GM21515 (cell line): ENCODE results near the gene TCEAL7.

Experiments used
- ATAC-seq: cut with Tn5 transposase; IDR thresholded peaks from one replicate; pipeline ENCODE4 v1.9.1; 2021; ENCODE audit not compliant: unreplicated experiment

Gene TCEAL7

DNA sequence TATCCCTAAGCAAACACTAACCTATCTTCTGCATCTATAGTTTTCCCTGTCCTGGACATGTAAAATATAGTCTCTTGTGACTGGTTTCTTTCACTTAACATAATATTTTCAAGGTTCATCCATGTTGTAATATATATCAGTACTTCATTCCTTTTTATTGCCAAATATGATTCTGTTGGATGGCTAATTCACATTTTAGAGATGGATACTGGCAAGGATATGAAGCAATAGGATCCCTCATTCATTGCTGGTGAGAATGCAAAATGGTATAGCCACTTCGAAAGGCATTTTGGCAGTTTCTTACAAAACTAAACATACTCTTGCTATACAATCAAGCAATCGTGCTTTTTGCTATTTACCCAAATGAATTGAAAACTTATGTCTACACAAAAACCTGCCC lies 33.0 kb downstream of the TCEAL7 start:
- no peak for ATAC-seq

DNA sequence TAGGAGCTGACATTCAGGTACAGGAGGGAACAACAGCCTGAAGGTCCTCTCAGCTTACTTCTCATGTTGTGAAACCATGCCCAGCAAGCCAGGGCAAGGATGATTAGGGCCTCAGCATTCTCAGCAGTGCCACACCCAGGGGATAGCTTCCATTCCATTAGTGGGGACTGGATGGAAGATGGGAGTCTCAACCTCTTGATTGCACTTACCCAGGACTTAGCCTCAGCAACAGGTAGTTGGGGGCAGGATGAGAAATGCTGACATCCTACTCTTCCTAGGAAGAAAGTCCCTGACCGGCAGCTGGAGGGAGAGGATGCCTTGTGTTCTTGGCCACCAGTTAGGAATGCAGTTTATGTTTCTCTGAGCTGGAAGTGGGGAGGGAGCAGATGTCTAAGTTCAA lies 37.5 kb downstream of the TCEAL7 start:
- no peak for ATAC-seq

DNA sequence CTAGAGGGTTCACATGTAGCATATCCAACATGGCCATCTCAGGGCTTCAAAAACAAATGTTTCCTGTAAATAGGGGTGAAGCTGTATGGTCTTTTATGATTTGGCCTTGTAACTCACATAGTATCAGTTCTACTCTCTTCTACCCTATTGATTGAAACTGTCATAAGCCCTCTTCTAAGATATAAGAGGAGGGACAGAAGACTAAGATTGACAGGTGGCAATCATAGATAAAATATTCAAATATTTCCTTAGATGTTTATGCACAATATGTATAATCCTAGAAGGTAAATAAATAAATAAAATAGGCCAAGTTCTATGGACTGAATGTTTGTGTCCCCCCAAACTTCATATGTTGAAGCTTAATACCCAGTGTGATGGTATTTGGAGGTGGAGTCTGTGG lies 39.4 kb downstream of the TCEAL7 start:
- ATAC-seq = no peak

DNA sequence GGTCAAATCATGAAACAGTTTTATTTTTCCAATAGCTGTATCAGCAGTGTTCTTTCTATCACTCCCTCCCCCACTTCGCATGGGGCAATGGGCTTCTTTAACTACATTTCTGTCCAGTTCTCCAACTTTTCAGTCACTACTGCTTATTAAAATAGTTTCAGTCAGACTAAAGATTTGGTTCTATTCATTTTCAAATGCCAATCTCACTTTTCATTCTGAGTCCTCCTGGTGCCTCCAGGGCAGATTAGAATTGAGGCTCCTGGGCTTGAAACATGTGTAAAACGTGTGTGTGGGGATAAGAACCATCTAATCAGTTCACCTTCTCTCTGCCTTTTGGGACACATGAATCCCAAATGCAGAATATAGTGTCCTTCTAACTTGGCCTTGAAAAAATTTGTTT lies 42.8 kb downstream of the TCEAL7 start:
- no peak for ATAC-seq

DNA sequence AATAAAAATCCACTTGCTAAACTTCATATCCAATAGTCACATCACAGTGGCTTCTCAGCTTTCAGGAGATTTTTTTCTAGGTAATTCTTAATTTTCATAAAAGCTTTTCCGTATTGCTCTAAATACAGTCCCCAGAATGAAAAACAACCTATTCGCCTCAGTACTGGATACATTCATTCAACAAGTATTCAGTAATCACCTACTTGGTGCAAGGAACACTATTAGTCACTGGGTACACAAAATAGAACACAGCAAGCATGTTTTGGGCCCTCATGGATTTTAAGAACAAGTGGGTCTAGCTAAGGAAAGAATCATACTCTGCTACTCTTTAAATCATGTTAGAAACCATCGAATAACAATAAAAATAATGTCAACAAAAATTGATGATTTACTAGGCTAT lies 43.5 kb downstream of the TCEAL7 start:
- ATAC-seq = no peak

DNA sequence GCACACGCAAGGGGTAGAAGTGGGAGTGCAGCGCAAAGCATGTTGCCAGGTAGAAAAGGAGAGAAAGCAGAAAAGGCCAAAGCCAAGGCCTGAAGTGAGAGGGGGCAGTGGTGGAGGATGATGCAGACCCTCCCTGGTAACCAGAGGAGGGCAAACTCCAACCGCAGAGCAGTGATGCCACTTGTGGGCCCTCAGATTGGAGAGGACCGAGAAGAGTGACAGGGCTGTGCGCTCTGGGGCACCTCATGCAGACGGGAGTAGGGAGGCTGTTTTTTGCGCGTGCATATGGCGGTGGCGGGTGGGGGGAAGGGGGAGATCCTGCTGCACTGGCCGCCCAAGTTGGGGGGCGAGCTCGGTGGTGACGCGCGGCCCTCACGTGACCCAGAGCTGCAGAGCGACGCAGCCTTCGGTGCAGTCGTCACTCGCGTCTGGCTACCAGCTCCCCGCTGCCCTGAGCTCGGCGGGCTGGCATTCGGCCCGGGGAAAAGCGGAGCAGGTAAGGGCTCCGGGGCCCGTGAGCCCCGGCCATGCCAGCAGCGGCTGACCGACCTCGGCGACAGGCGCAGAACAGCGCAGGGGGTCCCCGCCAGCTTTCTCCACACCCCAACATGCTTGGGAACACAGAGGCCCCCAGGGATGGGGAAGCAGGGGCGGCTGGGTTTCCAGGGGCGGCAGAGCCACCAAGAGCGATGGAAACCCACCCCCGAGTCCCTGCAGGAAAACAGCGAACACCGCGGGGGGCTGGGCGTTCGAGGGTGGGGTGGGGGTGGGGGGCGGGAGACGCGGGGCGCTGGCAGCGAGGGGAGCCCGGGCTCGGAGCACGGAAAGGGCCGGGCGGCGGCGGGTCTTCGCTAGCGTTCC lies 46.3 kb downstream of the TCEAL7 start, which contains the start of gene BEX3:
Gene BEX3 (plus strand): TSS at position 421 of the 861 bp plus-strand sequence. CDS start 984 bp downstream, outside the sequence.
- ATAC-seq = no peak

DNA sequence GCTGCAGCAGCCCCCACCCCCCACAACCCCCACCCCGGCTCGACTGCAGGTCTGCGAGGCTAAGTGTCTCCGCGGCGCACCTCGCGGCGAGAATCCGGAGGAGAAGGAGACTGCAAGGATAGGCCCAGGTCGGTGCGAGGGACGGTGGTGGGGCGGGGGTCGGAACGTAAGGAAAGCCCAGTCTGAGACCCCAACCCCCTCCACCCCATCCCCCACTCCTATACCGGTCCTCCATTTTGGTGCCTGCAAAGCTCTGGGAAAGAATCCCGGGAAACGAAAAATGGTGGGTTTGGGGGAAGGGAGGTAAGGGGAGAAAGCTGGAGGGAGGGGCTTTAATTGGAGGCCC lies 46.9 kb downstream of the TCEAL7 start:
- no peak for ATAC-seq

DNA sequence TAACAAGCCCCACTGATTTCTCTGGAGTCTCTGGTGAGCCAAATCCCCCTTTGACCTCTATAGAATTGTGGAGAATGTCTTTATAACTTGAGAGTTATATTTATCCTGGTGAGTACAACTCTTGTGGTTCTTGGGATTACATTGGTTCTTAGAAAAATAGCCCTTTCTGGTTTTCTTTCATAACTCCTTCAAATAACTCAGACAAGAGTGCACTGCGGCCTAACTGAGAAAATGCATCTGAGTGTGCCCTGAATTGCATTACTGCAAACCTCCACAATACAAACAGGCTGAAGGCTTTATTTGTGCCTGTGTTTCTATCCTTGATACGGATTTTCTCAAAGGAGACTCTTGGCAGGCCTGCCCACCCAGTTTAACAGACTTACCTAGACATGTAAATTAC lies 49.0 kb downstream of the TCEAL7 start:
- no peak for ATAC-seq
